NCI-H748 treated with DMSO at 0.1 percent for 48 hours (cell line): ENCODE measurements around the gene SERPINI1.

Source experiments
- DNase-seq: peaks from one replicate; lab custom pipeline; 2025; lab: John Stamatoyannopoulos, UW

The SERPINI1 gene

DNA sequence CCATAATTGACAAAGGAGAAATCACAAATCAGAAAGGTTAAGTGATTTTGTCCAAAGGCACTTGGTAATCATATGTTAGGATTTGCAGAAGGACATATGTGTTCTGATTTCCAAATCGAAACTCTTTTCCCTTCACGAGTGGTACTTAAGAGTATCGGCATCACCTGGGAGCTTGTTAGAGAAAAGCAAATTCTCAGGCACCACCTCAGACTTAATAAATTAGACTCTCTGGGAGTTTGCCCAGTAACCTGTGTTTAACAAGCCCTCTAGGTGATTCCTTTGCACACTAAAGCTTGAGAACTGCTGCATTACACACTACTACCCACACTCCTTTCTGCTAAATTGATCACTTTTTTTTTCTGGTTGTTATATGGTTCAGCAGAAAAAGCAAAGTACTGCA, 116.2 kb downstream of the SERPINI1 start:
- DNase-seq: no peak

DNA sequence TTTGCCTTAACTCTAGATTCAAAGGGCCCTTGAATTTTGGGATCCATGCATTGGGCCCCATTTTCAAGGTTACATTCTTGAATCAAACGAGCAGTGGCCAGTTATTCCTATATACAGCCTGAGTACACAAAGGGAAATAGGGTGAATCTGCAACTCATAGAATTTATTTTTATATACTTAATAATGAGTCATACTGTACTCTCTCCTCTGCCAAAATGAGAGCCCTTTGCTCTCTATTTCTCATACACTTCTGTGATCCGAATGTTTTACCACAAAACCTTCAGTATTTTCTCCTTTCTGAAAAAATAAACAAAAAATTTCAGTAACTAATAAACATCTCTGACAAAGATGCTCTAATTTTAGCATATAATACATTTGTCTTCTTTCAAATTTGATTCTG, 116.7 kb downstream of the SERPINI1 start:
- DNase-seq: no peak

- no peak for DNase-seq
Observed at GRCh38 chr3:167854063-167854462, 118.5 kb downstream of the SERPINI1 start.

DNA sequence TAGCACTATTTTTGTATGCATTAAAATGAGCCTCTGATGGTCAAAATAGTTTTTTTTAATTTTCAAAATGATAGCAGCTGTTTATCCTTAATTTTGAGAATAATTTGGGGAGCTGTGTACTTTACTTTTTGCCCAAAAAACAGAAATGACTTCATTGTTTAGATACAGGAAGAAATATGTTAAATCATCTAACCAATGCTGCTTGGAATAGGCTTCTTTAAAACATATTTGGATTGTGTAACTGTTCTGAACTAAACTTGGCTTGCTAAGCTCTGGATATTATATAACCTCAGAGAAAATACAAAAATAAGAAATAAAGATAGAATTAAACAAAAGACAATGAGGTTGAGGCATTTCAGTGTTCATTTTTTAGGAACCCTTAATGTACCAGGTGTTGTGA, 119.3 kb downstream of the SERPINI1 start:
- no peak for DNase-seq

DNA sequence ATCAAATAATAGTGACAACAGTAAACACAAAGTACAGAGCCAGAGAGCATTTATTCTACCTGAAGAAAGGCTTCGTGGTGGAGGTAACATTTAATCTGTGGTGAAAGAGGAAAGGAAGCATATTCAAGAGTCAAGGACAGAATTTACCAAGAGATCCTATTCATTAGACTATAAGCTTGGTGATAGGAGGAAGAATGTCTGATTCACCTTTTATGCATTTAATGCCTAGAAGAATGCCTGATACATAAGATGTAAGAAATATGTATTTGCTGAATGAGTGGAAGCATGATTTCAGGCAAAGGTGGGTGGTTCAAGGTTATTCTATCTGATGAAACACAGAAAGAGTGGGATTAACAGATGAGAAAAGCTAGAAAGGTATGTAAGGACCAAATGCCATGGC, 119.8 kb downstream of the SERPINI1 start:
- no peak for DNase-seq

- DNase-seq: no peak
Observed at GRCh38 chr3:167858865-167859264, 123.3 kb downstream of the SERPINI1 start.

GRCh38 chr3:167859610-167860009, 124.1 kb downstream of the SERPINI1 start:
- no peak for DNase-seq

- no peak for DNase-seq
Observed at GRCh38 chr3:167861649-167862048, 126.1 kb downstream of the SERPINI1 start.

GRCh38 chr3:167862104-167862730, 126.7 kb downstream of the SERPINI1 start:
- no peak for DNase-seq

GRCh38 chr3:167863811-167864551, 128.5 kb downstream of the SERPINI1 start:
- DNase-seq: no peak

GRCh38 chr3:167864552-167864874, 129.0 kb downstream of the SERPINI1 start:
- DNase-seq: no peak

GRCh38 chr3:167866331-167866730, 130.8 kb downstream of the SERPINI1 start:
- DNase-seq: no peak

DNA sequence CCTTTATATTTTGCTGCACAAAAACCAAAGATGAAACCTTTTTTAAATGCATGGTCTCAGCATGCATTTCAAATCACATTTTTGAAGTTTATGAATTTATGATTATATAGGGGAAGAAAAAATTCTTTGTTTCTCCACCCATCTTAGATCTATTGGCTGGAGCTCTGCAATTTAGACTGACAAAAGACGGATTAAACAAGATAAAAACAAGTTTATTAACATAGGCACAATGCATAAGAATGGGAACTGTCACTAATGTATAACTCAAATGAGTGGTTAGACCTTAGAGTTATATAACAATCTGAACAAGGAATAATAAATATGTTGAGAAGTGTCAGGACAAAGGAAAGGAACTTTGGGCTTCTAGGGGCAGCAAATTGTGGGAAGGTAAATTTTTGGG, 132.5 kb downstream of the SERPINI1 start:
- no peak for DNase-seq

- DNase-seq: no peak
Observed at GRCh38 chr3:167870181-167870580, 134.7 kb downstream of the SERPINI1 start.

GRCh38 chr3:167870759-167871158, 135.2 kb downstream of the SERPINI1 start:
- DNase-seq: no peak

- no peak for DNase-seq
Observed at GRCh38 chr3:167872032-167872431, 136.5 kb downstream of the SERPINI1 start.

DNA sequence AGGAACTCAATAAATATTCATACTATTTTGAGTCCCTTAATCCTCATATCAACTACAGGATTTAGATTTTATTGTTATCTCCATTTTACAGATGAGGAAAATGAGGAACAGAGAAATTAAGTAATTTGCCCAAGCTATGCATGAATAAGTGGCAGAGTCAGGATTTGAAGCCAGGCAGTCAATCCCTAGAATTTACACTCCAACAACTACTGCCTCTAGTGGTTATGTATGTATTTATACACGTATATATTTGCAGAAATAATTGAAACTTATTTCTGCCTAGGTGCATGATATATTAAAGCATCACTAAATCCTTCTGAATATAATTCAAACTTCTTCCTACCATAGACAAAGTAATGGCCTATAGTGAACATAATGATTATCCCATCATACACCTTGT, 137.4 kb downstream of the SERPINI1 start:
- DNase-seq: no peak

- DNase-seq: no peak
Observed at GRCh38 chr3:167874671-167875372, 139.3 kb downstream of the SERPINI1 start.
